Ishikawa (cell line): ENCODE measurements around the gene ZC3H4.
A peak's percentile ranks its signal among the peaks of the same experiment; 100 is the strongest.

Experiments
- CEBPB ChIP-seq: IDR thresholded peaks from 2 replicates; pipeline ENCODE4 v1.6.1; 2012
- CREB1 ChIP-seq: IDR thresholded peaks from 2 replicates; pipeline ENCODE4 v1.6.1; 2012; ENCODE audit warnings: low read depth
- EP300 ChIP-seq: IDR thresholded peaks from 2 replicates; pipeline ENCODE4 v1.6.1; 2012; ENCODE audit warnings: borderline replicate concordance
- MAX ChIP-seq: IDR thresholded peaks from 2 replicates; pipeline ENCODE4 v1.6.1; 2012
- NFIC ChIP-seq: IDR thresholded peaks from 2 replicates; pipeline ENCODE4 v1.6.1; 2012
- RAD21 ChIP-seq: IDR thresholded peaks from 2 replicates; pipeline ENCODE4 v1.6.1; 2012; ENCODE audit warnings: low read depth
- REST ChIP-seq: IDR thresholded peaks from 2 replicates; pipeline ENCODE4 v1.6.1; 2012; ENCODE audit warnings: low read depth, mild to moderate bottlenecking
- TAF1 ChIP-seq: IDR thresholded peaks from 2 replicates; pipeline ENCODE4 v1.6.1; 2012; ENCODE audit warnings: low read depth, mild to moderate bottlenecking
- TCF12 ChIP-seq: IDR thresholded peaks from 2 replicates; pipeline ENCODE4 v1.6.1; 2012; ENCODE audit warnings: low read depth
- TEAD4 ChIP-seq: IDR thresholded peaks from 2 replicates; pipeline ENCODE4 v1.6.1; 2012
- YY1 ChIP-seq: IDR thresholded peaks from 2 replicates; pipeline ENCODE4 v1.6.1; 2012; ENCODE audit warnings: low read depth

DNA sequence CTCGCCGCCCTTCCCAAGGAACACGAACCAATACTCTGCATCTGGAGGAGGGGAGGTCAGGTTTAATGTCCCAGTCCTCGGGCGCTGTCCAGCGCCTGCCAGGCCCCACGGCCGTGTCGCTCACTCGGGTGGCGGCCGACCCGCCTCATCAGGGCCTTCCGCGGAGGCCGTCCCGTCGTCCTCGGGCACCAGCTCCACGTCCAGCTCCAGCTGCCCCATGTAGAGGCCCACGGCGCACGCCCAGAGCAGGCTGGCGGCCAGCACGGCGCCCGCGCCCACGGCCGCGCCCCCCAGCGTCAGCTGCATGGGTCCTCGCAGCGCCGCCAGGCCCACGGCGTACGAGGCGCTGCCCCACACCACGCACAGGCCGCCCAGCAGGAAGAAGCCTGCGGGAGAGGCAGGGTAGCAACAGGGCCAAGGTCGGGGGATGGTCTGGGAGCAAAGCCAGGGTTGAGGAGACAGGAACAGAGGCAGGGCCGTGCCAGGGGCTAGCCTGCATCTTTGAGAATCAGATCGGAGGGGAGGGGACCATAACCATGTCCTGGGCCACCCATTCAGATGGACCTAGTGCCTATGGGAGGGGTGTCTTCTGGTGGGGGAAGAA lies 67.6 kb downstream of the ZC3H4 start:
- TF ChIP-seq EP300 (no peak), TAF1 (no peak), RAD21 (no peak), CEBPB (no peak), REST (peak; percentile 54; the same call in 1 of the 2 replicates), MAX (no peak), CREB1 (no peak), TCF12 (no peak), YY1 (no peak), TEAD4 (no peak), NFIC (no peak)
